IPS-18a (cell line): ENCODE data around the gene SLC4A4.

ENCODE experiments used
- H3K27ac ChIP-seq: one replicate; pipeline ENCODE4 v1.5.1; 2013; ENCODE audit warnings: low read length
- H3K27me3 ChIP-seq: one replicate; pipeline ENCODE4 v1.6.1; 2013; ENCODE audit warnings: mild to moderate bottlenecking, low read length; ENCODE audit not compliant: control insufficient read depth, insufficient read depth
- H3K36me3 ChIP-seq: one replicate; pipeline ENCODE4 v1.6.1; 2013; ENCODE audit warnings: low read depth, low read length; ENCODE audit not compliant: control insufficient read depth
- H3K4me1 ChIP-seq: one replicate; pipeline ENCODE4 v1.6.1; 2013; ENCODE audit warnings: low read depth, low read length; ENCODE audit not compliant: control insufficient read depth
- H3K4me3 ChIP-seq: one replicate; pipeline ENCODE4 v1.5.1; 2013; ENCODE audit warnings: low read length
- H3K9ac ChIP-seq: one replicate; pipeline ENCODE4 v1.6.1; 2013; ENCODE audit warnings: mild to moderate bottlenecking, low read length, moderate library complexity
- H3K9me3 ChIP-seq: one replicate; pipeline ENCODE4 v1.6.1; 2013; ENCODE audit warnings: low read depth, low read length; ENCODE audit not compliant: control insufficient read depth

Gene SLC4A4

DNA sequence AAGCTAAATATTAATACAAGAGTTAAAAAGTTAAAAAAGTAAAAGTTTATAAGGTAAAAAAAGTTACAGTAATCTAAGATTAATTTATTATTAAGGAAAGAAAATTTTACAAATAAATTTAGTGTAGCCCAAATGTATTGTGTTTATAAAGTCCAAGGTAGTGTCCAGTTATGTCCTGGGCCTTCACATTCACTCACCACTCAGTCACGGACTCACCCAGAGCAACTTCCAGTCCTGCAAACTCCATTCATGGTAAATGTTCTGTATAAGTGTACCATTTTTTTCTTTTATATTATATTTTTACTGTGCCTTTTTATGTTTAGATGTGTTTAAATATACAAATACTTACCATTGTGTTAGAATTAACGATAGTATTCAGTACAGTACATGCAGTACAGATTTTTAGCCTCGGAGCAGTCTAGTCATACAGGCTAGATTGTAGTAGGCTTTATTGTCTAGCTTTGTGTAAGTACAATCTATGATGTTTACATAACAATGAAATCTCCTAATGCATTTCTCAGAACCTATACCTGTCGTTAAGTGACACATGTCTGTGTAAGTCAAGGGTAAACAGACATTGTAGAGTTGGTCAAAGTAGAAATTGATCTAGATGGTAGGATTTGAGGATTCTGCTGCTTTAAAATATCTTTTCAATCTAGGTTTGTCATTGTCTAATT lies 247.4 kb downstream of the SLC4A4 start:
- Histone ChIP-seq H3K36me3 (no peaks in the 10 kb centered on the region), H3K4me1 (no peaks in the 10 kb centered on the region), H3K27ac (no peak overlapping the region), H3K9me3 (no peaks in the 10 kb centered on the region), H3K9ac (no peak overlapping the region), H3K4me3 (no peak overlapping the region), H3K27me3 (no peaks in the 10 kb centered on the region)

- no peak overlapping the region for H3K4me3 ChIP-seq
- H3K27ac ChIP-seq, result no peak overlapping the region
- H3K9ac ChIP-seq, result no peak overlapping the region
- no peaks in the 10 kb centered on the region for H3K9me3 ChIP-seq
- no peaks in the 10 kb centered on the region for H3K36me3 ChIP-seq
- H3K4me1 ChIP-seq, result peaks cover 7% of the 10 kb centered on the region
- H3K27me3 ChIP-seq, result no peaks in the 10 kb centered on the region
Observed at GRCh38 chr4:71587995-71588394, 249.2 kb downstream of the SLC4A4 start.

- Histone ChIP-seq H3K36me3 (no peaks in the 10 kb centered on the region), H3K9me3 (no peaks in the 10 kb centered on the region), H3K4me3 (no peak overlapping the region), H3K27ac (no peak overlapping the region), H3K9ac (no peak overlapping the region), H3K27me3 (no peaks in the 10 kb centered on the region), H3K4me1 (peaks cover 18% of the 10 kb centered on the region)
Observed at GRCh38 chr4:71592793-71593192, 254.0 kb downstream of the SLC4A4 start.

- no peak overlapping the region for H3K9ac ChIP-seq
- peaks cover 18% of the 10 kb centered on the region for H3K4me1 ChIP-seq
- H3K4me3 ChIP-seq, result no peak overlapping the region
Observed at GRCh38 chr4:71593311-71593710, 254.5 kb downstream of the SLC4A4 start.

DNA sequence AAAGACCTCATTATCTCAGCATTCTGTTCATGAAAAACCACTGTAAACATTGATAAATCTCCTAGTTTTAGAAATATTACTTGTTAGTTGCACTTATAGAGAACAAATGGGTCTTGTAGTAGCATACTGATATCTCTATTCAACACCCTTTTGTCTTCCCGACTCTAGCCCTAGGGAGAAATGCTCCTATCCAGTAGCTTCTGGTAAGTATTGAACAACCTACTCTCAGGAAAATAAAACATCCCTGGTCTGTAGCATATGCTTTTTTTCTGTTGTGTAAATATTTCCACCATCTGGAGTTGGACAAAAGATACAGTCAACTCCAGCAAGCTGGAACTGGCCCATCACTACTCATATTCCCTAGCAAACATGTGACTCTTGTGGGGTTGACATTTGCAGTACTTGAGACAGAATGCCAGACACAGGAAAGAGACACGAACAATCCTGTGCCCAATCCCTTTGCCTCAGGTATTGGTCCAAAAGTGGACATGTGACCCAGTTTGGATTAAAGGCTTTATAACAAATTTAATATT lies 256.8 kb downstream of the SLC4A4 start:
- H3K4me3 ChIP-seq, result no peak overlapping the region
- H3K9ac ChIP-seq, result no peak overlapping the region
- H3K27me3 ChIP-seq, result no peaks in the 10 kb centered on the region
- no peak overlapping the region for H3K27ac ChIP-seq
- no peaks in the 10 kb centered on the region for H3K9me3 ChIP-seq
- peaks cover 18% of the 10 kb centered on the region for H3K4me1 ChIP-seq
- no peaks in the 10 kb centered on the region for H3K36me3 ChIP-seq

More at GRCh38 chr4:71593311-71593710, 254.5 kb downstream of the SLC4A4 start:
- no peaks in the 10 kb centered on the region for H3K36me3 ChIP-seq
- no peaks in the 10 kb centered on the region for H3K27me3 ChIP-seq
- H3K27ac ChIP-seq, result no peak overlapping the region
- no peaks in the 10 kb centered on the region for H3K9me3 ChIP-seq

DNA sequence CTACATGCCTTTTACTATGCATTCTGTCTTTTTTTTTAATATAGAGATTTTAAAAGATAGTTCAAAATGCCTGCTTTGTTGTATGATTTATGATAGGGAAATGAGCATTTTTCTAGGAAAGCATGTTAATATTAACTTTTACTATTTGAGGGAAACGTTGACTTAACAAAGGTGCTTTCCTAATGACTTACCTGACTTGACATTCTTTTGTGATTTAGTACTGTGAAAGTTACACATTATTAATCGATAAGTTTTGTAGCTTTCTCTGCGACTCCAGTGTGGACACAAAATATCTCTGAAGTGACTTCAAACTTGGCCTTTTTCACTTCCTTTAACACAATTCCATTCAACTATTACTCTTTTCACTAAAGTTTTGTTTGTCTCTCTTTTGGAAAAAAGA lies 260.8 kb downstream of the SLC4A4 start:
- no peaks in the 10 kb centered on the region for H3K9me3 ChIP-seq
- peaks cover 2% of the 10 kb centered on the region for H3K4me1 ChIP-seq
- no peak overlapping the region for H3K4me3 ChIP-seq
- no peaks in the 10 kb centered on the region for H3K27me3 ChIP-seq
- no peaks in the 10 kb centered on the region for H3K36me3 ChIP-seq
- no peak overlapping the region for H3K9ac ChIP-seq
- no peak overlapping the region for H3K27ac ChIP-seq

DNA sequence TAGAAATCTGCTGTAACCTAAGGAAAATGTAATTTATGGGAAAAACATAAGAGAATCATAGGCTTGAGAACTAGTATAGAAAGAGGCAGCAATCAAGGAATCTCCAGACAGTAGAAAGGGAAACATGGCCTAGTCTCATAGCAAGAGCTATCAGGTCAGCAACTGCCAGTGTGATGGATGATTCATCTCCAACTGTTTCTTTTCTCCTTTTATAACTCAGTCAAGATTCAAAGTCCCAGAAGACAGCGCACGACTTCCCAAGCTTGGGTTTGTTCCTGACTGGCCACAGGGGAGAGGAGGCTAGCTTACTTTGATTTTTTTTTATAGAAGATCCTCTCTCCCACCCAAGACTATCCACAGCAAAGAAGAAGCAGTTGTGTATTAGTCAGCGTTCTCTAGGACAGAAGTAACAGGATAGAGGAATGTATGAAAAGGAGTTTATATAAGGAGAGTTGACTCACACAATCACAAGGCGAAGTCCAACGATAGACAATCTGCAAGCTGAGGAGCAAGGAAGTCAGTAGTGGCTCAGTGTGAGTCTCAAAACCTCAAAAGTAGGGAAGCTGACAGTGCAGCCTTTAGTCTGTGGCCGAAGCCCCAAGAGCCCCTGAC lies 263.6 kb downstream of the SLC4A4 start:
- Histone ChIP-seq H3K27ac (no peak overlapping the region), H3K36me3 (no peaks in the 10 kb centered on the region), H3K9me3 (no peaks in the 10 kb centered on the region)

DNA sequence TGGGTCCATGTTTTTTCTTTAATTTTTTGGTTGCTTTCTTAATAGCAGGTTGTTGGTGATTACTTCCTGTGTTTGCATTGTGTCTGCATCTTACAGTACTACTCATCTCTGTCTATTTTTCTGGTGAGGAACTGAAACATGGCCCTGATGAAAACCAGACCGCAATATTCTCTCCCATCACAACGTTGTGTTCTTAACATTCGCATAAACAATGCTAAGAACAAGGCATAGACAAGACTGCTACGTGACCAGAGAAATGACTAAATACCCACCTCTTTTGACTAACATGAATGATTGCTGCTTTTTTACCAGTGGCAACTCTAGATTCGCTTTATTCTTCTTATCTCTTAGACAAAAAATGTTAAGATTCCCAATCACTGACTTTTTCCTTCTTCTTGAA lies 266.0 kb downstream of the SLC4A4 start:
- no peaks in the 10 kb centered on the region for H3K9me3 ChIP-seq
- no peaks in the 10 kb centered on the region for H3K27me3 ChIP-seq
- H3K9ac ChIP-seq, result no peak overlapping the region
- no peaks in the 10 kb centered on the region for H3K36me3 ChIP-seq
- no peaks in the 10 kb centered on the region for H3K4me1 ChIP-seq
- no peak overlapping the region for H3K4me3 ChIP-seq
- H3K27ac ChIP-seq, result no peak overlapping the region

More for the DNA sequence above, 263.6 kb downstream of the SLC4A4 start:
- Histone ChIP-seq H3K4me3 (no peak overlapping the region), H3K27me3 (no peaks in the 10 kb centered on the region), H3K9ac (no peak overlapping the region), H3K4me1 (no peaks in the 10 kb centered on the region)

DNA sequence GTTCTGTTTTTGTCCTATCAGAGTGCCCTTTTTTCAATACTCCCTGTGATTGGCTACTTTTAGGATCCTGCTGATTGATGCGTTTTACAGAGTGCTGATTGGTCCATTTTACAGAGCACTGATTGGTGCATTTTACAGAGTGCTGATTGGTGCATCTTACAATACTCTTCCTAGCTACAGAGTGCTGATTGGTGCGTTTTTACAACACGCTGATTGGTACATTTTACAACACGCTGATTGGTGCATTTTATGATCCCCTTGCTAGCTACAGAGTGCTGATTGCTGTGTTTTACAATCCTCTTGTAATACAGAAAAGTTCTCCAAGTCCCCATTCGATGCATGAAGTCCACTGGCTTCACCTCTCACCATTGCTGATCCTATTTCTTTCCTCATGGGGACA lies 268.3 kb downstream of the SLC4A4 start:
- H3K9ac ChIP-seq, result no peak overlapping the region
- no peaks in the 10 kb centered on the region for H3K4me1 ChIP-seq
- H3K4me3 ChIP-seq, result no peak overlapping the region
- no peaks in the 10 kb centered on the region for H3K27me3 ChIP-seq
- no peaks in the 10 kb centered on the region for H3K36me3 ChIP-seq
- no peaks in the 10 kb centered on the region for H3K9me3 ChIP-seq
- H3K27ac ChIP-seq, result no peak overlapping the region

DNA sequence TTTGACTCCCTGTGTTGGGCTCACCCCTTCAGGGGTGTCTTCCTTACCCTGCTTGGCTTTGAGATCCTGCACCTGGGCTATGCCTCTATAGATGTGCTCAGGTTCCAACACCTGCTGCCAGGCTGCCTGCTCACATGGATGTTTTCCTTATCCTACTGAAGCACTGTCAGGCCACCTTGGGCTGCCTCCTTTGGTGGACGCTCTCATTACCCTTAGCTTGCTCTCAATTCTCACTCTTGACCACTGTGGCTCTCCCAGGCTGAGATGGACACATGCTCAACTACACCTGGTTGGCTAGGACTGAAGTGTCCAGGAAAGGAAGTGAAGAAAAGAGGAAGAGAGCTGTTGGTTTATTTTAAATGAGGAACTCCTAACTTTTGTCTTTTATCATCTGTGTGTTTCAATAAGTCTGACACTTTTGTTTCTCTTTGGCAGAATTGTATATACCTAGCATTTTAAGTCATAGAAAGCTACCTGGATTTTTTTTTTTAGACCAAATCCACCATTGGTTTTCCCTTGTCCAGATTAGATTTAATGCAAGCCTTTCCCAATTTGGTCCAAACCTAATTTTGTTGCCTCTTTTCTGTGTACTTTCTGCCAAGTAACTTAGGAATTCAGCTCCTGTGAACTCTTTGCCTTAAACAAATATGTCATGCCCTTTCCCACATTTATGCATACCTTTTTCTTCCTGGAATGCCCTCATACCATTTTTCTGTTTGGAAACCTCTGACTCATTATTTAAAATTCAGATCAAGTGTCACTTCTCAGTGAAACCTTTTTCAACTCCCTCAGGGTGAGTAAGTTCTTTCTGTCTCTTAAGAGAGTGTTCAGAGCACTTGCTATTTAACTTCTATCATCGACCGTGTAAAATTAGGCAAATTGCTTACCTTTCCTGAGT lies 269.2 kb downstream of the SLC4A4 start:
- Histone ChIP-seq H3K27ac (no peak overlapping the region), H3K4me1 (no peaks in the 10 kb centered on the region), H3K36me3 (no peaks in the 10 kb centered on the region), H3K9me3 (no peaks in the 10 kb centered on the region), H3K27me3 (no peaks in the 10 kb centered on the region), H3K4me3 (no peak overlapping the region), H3K9ac (no peak overlapping the region)

GRCh38 chr4:71608678-71609071 lies 269.9 kb downstream of the SLC4A4 start:
- Histone ChIP-seq H3K27me3 (no peaks in the 10 kb centered on the region), H3K4me3 (no peak overlapping the region), H3K27ac (no peak overlapping the region), H3K4me1 (no peaks in the 10 kb centered on the region), H3K9ac (no peak overlapping the region), H3K36me3 (no peaks in the 10 kb centered on the region), H3K9me3 (no peaks in the 10 kb centered on the region)
